ENCODE data around the gene GABARAP. TPM values are rescaled to one million over a fixed set of nuclear protein-coding genes. Genes with fewer than 3 reads are reported as not detected.
A peak's percentile ranks its signal among the peaks of the same experiment; 100 is the strongest.

The GABARAP gene
- polyA plus RNA-seq: 724 TPM
- long read RNA-seq, donor 1, transcript GABARAP-201 (4 exons, 1,634 nt): major isoform, 167 of 178 reads
- long read RNA-seq, donor 1, transcript GABARAP-204 (3 exons, 837 nt): minor isoform, 9 of 178 reads
- long read RNA-seq, donor 1, partial matches to known transcripts: 0 of 178 reads
- long read RNA-seq, donor 1, other reads (novel, unspliced or antisense): 0 of 178 reads
- long read RNA-seq, donor 2, transcript GABARAP-204 (3 exons, 837 nt): minor isoform, 14 of 344 reads
- long read RNA-seq, donor 2, transcript GABARAP-201 (4 exons, 1,634 nt): major isoform, 322 of 344 reads
- long read RNA-seq, donor 2, partial matches to known transcripts: 0 of 344 reads
- long read RNA-seq, donor 2, other reads (novel, unspliced or antisense): 0 of 344 reads
- long read RNA-seq, donor 3: 0 reads
- long read RNA-seq, donor 4, transcript GABARAP-201 (4 exons, 1,634 nt): major isoform, 52 of 56 reads
- long read RNA-seq, donor 4, partial matches to known transcripts: 0 of 56 reads
- long read RNA-seq, donor 4, other reads (novel, unspliced or antisense): 0 of 56 reads
- long read RNA-seq, donor 5, transcript GABARAP-201 (4 exons, 1,634 nt): major isoform, 200 of 210 reads
- long read RNA-seq, donor 5, transcript GABARAP-204 (3 exons, 837 nt): minor isoform, 7 of 210 reads
- long read RNA-seq, donor 5, partial matches to known transcripts: 0 of 210 reads
- long read RNA-seq, donor 5, other reads (novel, unspliced or antisense): 0 of 210 reads
- long read RNA-seq, donor 6, transcript GABARAP-204 (3 exons, 837 nt): minor isoform, 23 of 341 reads
- long read RNA-seq, donor 6, transcript GABARAP-205 (3 exons, 476 nt): minor isoform, 6 of 341 reads
- long read RNA-seq, donor 6, transcript GABARAP-201 (4 exons, 1,634 nt): major isoform, 312 of 341 reads
- long read RNA-seq, donor 6, partial matches to known transcripts: 0 of 341 reads
- long read RNA-seq, donor 6, other reads (novel, unspliced or antisense): 0 of 341 reads
- long read RNA-seq, donor 7, transcript GABARAP-204 (3 exons, 837 nt): minor isoform, 5 of 187 reads
- long read RNA-seq, donor 7, transcript GABARAP-201 (4 exons, 1,634 nt): major isoform, 178 of 187 reads
- long read RNA-seq, donor 7, partial matches to known transcripts: 0 of 187 reads
- long read RNA-seq, donor 7, other reads (novel, unspliced or antisense): 0 of 187 reads
- long read RNA-seq, donor 8, transcript GABARAP-205 (3 exons, 476 nt): minor isoform, 6 of 497 reads
- long read RNA-seq, donor 8, transcript GABARAP-204 (3 exons, 837 nt): minor isoform, 29 of 497 reads
- long read RNA-seq, donor 8, transcript GABARAP-201 (4 exons, 1,634 nt): major isoform, 460 of 497 reads
- long read RNA-seq, donor 8, partial matches to known transcripts: 0 of 497 reads
- long read RNA-seq, donor 8, other reads (novel, unspliced or antisense): 0 of 497 reads
- long read RNA-seq, donor 9, transcript GABARAP-204 (3 exons, 837 nt): minor isoform, 25 of 345 reads
- long read RNA-seq, donor 9, transcript GABARAP-201 (4 exons, 1,634 nt): major isoform, 316 of 345 reads
- long read RNA-seq, donor 9, partial matches to known transcripts: 0 of 345 reads
- long read RNA-seq, donor 9, other reads (novel, unspliced or antisense): 0 of 345 reads
- long read RNA-seq, donor 10, transcript GABARAP-205 (3 exons, 476 nt): minor isoform, 5 of 452 reads
- long read RNA-seq, donor 10, transcript GABARAP-204 (3 exons, 837 nt): minor isoform, 21 of 452 reads
- long read RNA-seq, donor 10, transcript GABARAP-201 (4 exons, 1,634 nt): major isoform, 409 of 452 reads
- long read RNA-seq, donor 10, partial matches to known transcripts: 0 of 452 reads
- long read RNA-seq, donor 10, other reads (novel, unspliced or antisense): 10 of 452 reads
- long read RNA-seq, donor 11, transcript GABARAP-201 (4 exons, 1,634 nt): major isoform, 268 of 282 reads
- long read RNA-seq, donor 11, transcript GABARAP-204 (3 exons, 837 nt): minor isoform, 11 of 282 reads
- long read RNA-seq, donor 11, partial matches to known transcripts: 0 of 282 reads
- long read RNA-seq, donor 11, other reads (novel, unspliced or antisense): 0 of 282 reads

DNA sequence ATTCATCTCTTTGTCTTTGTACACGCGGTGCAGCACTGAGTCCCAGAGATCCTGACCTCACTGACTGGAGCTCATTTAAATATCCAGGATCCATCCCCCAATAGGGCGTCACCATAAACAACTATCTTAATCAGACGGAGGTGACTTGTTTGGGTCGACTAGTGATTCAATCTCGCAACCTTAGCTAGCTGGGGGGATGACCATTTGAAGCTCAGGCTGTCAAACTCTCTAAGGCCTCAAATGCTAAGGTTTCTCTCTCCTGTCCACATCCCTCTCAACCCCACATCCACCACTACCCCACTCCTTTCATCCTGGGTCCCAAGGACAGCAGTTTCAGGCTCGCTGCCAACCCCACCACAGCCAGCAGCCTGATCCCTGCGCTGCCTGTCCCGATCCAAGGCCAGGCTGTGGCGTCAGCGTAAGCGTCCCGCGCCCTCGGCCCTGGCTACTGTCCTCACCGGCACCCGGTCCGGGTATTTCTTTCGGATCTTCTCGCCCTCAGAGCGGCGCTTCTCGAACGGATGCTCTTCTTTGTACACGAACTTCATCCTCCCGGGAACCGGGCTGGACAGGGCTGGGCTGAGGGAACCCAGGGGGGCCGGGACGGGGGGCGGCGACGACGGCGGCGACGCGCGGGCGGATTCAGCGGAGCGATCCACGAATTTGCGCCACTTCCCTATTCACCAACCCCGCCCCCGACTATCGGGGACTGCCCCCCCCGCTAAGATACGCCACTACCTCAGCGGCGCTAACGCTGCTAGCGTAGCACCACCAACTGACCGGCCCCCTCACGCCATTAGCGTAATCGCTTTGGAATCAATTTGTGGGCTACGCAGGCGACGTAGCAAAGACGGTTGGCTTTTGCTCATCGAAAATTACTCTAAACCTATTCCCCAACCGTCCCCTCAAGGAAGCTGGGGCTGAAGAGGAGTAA lies at the start of gene GABARAP:
Gene GABARAP (minus strand): TSS at position 667 of the 934 bp plus-strand sequence. CDS start 119 bp downstream, at position 548.
- WGBS (ENCODE audit: insufficient coverage, low lambda C conversion rate): no CpG with 5 or more reads among the region's 62 CpGs
- H3K27me3 ChIP-seq (ENCODE audit: control insufficient read depth, insufficient read depth, low read length): no peaks in the 10 kb centered on the region
- H3K27ac ChIP-seq (ENCODE audit: low read length): peak within 1 kb of the TSS; percentile 99
- peak; percentile 92 to 96 for DNase-seq
- H3K9me3 ChIP-seq (ENCODE audit: control insufficient read depth, low read depth, low read length): no peaks in the 10 kb centered on the region
- H3K4me1 ChIP-seq (ENCODE audit: control insufficient read depth, insufficient read depth, low read length): peaks cover 19% of the 10 kb centered on the region
- H3K36me3 ChIP-seq (ENCODE audit: control insufficient read depth, insufficient read depth, low read length): peaks cover 42% of the 10 kb centered on the region
- H3K4me3 ChIP-seq (ENCODE audit: low read length): peak within 1 kb of the TSS; percentile 95

DNA sequence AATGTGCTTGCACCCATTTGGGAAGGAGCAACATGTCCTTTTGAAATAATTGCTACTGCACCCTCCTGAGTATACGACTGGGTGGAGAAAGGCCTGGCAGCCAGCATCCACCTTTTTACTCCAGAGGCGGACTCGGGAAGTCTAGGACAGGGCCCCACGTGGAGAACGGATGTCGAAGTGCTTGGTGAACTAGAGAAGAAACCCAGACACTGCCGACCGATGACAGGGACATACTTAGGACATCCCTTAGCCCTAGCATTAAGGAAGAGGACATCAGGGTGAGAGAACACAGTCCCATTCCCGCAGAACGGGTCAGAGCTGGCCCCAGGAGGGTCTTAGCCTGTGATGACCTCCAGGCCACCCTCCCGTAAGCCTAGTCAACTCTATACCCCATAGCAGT lies 48.4 kb upstream of the GABARAP start:
- DNase-seq: no peak
- Histone ChIP-seq H3K36me3 (ENCODE audit: control insufficient read depth, insufficient read depth, low read length) (no peaks in the 10 kb centered on the region), H3K27me3 (ENCODE audit: control insufficient read depth, insufficient read depth, low read length) (peaks cover 31% of the 10 kb centered on the region), H3K9me3 (ENCODE audit: control insufficient read depth, low read depth, low read length) (peaks cover 6% of the 10 kb centered on the region), H3K4me1 (ENCODE audit: control insufficient read depth, insufficient read depth, low read length) (peaks cover 26% of the 10 kb centered on the region), H3K4me3 (ENCODE audit: low read length) (no peak overlapping the region), H3K27ac (ENCODE audit: low read length) (no peak overlapping the region)
- no CpG with 5 or more reads among the region's 11 CpGs for WGBS (ENCODE audit: insufficient coverage, low lambda C conversion rate)

DNA sequence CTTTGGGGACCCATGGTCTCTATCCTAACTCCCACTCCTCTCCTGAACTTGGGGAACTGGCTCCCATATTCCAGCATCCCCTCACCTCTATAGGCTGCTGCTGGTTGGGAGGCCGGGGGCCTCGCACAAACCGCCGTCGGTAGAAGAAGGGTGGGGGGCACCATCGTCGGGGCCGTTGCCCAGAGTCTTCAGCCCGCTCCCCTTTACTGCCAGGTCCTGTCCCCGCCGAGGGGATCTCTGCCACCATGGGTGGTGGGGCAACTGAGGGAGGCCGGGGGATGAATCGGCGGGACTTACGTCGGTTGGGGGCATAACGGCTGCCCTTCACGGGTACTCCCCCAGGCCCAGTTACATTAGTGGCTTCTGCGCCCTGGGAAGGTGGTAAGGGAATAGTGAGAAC lies 47.9 kb upstream of the GABARAP start:
- no peaks in the 10 kb centered on the region for H3K36me3 ChIP-seq (ENCODE audit: control insufficient read depth, insufficient read depth, low read length)
- no peak overlapping the region for H3K4me3 ChIP-seq (ENCODE audit: low read length)
- H3K27me3 ChIP-seq (ENCODE audit: control insufficient read depth, insufficient read depth, low read length): peaks cover 26% of the 10 kb centered on the region
- no peak overlapping the region for H3K27ac ChIP-seq (ENCODE audit: low read length)
- H3K9me3 ChIP-seq (ENCODE audit: control insufficient read depth, low read depth, low read length): peaks cover 6% of the 10 kb centered on the region
- no peak for DNase-seq
- H3K4me1 ChIP-seq (ENCODE audit: control insufficient read depth, insufficient read depth, low read length): peaks cover 24% of the 10 kb centered on the region
- WGBS (ENCODE audit: insufficient coverage, low lambda C conversion rate): no CpG with 5 or more reads among the region's 19 CpGs

DNA sequence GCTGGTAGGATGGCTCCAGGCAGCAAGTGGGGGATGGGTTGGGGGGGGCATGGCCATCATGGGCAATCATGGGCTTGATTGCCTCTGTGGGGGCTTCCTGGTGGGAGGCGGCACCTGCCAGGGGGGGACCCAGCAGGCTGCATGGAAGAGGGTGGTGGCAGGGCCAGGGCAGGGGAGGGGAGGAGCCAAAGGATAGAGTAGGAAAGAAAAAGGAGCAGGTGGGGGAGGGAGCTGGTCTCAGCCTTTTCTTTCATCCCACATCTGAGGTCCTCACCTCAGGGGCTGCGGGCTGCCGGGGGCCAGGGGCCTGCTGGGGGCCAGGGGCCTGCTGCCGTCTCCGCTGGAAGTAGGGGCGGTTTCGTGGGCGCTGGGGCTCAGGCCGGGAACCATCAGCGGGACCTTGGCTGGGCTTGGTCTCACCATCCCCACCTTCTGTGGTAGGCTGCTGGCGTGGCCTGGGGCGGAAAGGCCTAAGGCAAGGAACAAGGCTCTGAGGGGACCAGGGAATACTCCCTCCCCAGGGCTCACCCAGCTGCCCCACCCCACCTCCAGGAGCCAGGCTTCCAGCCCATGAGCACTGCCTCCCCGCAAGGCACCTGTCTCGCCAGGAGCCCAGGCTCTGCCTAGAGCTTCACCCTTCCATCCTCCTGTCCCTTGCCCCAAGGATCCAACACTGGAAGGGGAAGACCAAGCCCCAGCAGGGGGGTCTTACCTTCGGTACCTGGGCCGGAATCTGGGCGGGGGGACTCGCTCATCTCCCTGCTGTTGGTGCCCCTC lies 47.2 kb upstream of the GABARAP start:
- Histone ChIP-seq H3K36me3 (ENCODE audit: control insufficient read depth, insufficient read depth, low read length) (no peaks in the 10 kb centered on the region), H3K4me3 (ENCODE audit: low read length) (no peak overlapping the region), H3K27me3 (ENCODE audit: control insufficient read depth, insufficient read depth, low read length) (peaks cover 21% of the 10 kb centered on the region), H3K27ac (ENCODE audit: low read length) (no peak overlapping the region), H3K4me1 (ENCODE audit: control insufficient read depth, insufficient read depth, low read length) (peaks cover 19% of the 10 kb centered on the region), H3K9me3 (ENCODE audit: control insufficient read depth, low read depth, low read length) (peaks cover 3% of the 10 kb centered on the region)
- WGBS (ENCODE audit: insufficient coverage, low lambda C conversion rate): no CpG with 5 or more reads among the region's 18 CpGs
- no peak for DNase-seq

DNA sequence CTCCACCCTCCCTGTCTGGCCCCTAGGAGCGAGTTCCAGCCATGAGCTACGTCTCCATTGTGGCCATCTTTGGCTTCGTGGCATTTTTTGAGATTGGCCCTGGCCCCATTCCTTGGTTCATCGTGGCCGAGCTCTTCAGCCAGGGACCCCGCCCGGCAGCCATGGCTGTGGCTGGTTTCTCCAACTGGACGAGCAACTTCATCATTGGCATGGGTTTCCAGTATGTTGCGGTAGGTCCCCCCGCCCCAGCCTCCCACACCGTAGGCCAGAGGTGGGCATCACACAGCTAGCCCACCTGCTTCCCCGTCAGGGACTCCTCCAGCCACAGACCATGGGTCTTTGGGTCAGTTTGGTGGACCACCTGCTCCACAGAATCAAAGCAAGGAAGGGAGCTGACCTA lies 43.4 kb upstream of the GABARAP start:
- DNase-seq: no peak
- peaks cover 18% of the 10 kb centered on the region for H3K4me1 ChIP-seq (ENCODE audit: control insufficient read depth, insufficient read depth, low read length)
- WGBS (ENCODE audit: insufficient coverage, low lambda C conversion rate): no CpG with 5 or more reads among the region's 12 CpGs
- H3K36me3 ChIP-seq (ENCODE audit: control insufficient read depth, insufficient read depth, low read length): no peaks in the 10 kb centered on the region
- no peak overlapping the region for H3K27ac ChIP-seq (ENCODE audit: low read length)
- H3K9me3 ChIP-seq (ENCODE audit: control insufficient read depth, low read depth, low read length): peaks cover 4% of the 10 kb centered on the region
- no peak overlapping the region for H3K4me3 ChIP-seq (ENCODE audit: low read length)
- H3K27me3 ChIP-seq (ENCODE audit: control insufficient read depth, insufficient read depth, low read length): peaks cover 16% of the 10 kb centered on the region

DNA sequence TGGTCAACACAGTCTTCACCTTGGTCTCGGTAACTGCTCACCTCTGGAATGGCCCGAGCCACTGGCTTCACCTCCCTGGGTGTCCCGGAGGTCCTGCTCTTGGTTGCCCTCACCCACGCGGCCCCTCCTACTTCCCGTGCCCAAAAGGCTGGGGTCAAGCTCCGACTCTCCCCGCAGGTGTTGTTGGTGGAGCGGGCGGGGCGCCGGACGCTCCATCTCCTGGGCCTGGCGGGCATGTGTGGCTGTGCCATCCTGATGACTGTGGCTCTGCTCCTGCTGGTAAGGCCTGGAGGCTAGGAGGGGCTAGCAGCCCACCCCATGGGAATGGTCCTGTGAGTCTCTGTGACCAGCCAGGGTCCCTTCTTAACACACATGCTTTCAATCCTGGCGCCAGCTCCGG lies 42.7 kb upstream of the GABARAP start:
- no CpG with 5 or more reads among the region's 16 CpGs for WGBS (ENCODE audit: insufficient coverage, low lambda C conversion rate)
- no peak for DNase-seq
- peaks cover 16% of the 10 kb centered on the region for H3K27me3 ChIP-seq (ENCODE audit: control insufficient read depth, insufficient read depth, low read length)
- no peak overlapping the region for H3K4me3 ChIP-seq (ENCODE audit: low read length)
- H3K4me1 ChIP-seq (ENCODE audit: control insufficient read depth, insufficient read depth, low read length): peaks cover 22% of the 10 kb centered on the region
- no peaks in the 10 kb centered on the region for H3K36me3 ChIP-seq (ENCODE audit: control insufficient read depth, insufficient read depth, low read length)
- no peak overlapping the region for H3K27ac ChIP-seq (ENCODE audit: low read length)
- peaks cover 4% of the 10 kb centered on the region for H3K9me3 ChIP-seq (ENCODE audit: control insufficient read depth, low read depth, low read length)

DNA sequence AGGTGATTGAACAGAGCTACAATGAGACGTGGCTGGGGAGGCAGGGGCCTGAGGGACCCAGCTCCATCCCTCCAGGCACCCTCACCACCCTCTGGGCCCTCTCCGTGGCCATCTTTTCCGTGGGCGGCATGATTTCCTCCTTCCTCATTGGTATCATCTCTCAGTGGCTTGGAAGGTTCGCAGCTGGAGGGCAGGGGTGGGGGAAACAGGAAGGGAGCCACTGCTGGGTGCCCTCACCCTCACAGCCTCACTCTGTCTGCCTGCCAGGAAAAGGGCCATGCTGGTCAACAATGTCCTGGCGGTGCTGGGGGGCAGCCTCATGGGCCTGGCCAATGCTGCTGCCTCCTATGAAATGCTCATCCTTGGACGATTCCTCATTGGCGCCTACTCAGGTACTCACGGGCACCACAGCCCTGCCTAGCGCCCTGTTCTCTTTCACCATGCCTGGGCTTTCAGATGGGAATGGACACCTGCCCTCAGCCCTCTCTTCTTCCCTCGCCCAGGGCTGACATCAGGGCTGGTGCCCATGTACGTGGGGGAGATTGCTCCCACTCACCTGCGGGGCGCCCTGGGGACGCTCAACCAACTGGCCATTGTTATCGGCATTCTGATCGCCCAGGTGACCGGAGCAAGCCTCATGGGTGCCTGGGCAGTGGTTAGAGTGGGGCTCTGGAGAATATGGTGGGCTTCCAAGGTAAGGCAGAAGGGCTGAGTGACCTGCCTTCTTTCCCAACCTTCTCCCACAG lies 41.4 kb upstream of the GABARAP start:
- Histone ChIP-seq H3K9me3 (ENCODE audit: control insufficient read depth, low read depth, low read length) (peaks cover 4% of the 10 kb centered on the region), H3K4me1 (ENCODE audit: control insufficient read depth, insufficient read depth, low read length) (peaks cover 34% of the 10 kb centered on the region), H3K27ac (ENCODE audit: low read length) (no peak overlapping the region), H3K4me3 (ENCODE audit: low read length) (no peak overlapping the region), H3K36me3 (ENCODE audit: control insufficient read depth, insufficient read depth, low read length) (no peaks in the 10 kb centered on the region), H3K27me3 (ENCODE audit: control insufficient read depth, insufficient read depth, low read length) (peaks cover 16% of the 10 kb centered on the region)
- DNase-seq: no peak
- no CpG with 5 or more reads among the region's 18 CpGs for WGBS (ENCODE audit: insufficient coverage, low lambda C conversion rate)
